ENCODE results near the gene BLOC1S4. TPM values are rescaled to one million over a fixed set of nuclear protein-coding genes. Genes with fewer than 3 reads are reported as not detected.

Gene BLOC1S4
- total RNA-seq, 4 donors from 2014 or later, result 8.5 to 26.6 (median 11.7) TPM

DNA sequence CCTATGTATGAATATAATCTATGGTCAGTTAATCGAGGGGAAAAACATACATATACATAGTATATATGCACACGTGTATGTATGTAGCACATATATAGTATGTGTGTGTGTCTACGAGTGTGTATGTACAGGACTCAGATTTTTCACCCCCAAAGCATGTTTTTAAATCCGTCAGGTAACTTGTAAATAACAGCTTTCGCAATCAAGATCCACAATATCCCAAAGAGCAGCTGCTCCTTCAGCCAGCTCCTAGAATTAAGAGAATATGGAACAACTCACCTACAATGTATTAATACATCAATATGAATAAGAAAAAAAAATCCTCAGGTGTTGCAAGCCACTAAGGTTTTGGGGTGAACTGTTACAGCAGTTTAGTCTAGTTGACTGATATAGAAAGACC, 9.8 kb upstream of the BLOC1S4 start:
- TF ChIP-seq POLR2A (IDR thresholded peaks at IDR 0.05) (no peak), CTCF (IDR thresholded peaks at IDR 0.05) (no peak)
- Histone ChIP-seq H3K4me3 (no peak overlapping the region), H3K9me3 (no peaks in the 10 kb centered on the region), H3K4me1 (peaks cover 0 to 5% of the 10 kb centered on the region in 2 donors), H3K27me3 (no peaks in the 10 kb centered on the region), H3K27ac (no peak overlapping the region), H3K36me3 (no peaks in the 10 kb centered on the region)
- intact Hi-C loops (cut with DNase I; ENCODE audit: low total_unique reads), result loop anchor here (5.0 kb wide), 1 partner anchor 281 kb away; no protein-coding TSS in a partner anchor
- DNase-seq, result no peak

- TF ChIP-seq POLR2A (IDR thresholded peaks at IDR 0.05), result peak in 1 of 2 donors; percentile 33
- peak in 2 of 4 experiments; percentile 12 to 26 for TF ChIP-seq CTCF (IDR thresholded peaks at IDR 0.05)
- peak; percentile 97 for DNase-seq
- intact Hi-C loops (cut with DNase I; ENCODE audit: low total_unique reads), result loop anchor here (5.0 kb wide), 1 partner anchor 278 kb away; no protein-coding TSS in a partner anchor
- Histone ChIP-seq H3K27ac (peak within 1 kb of the TSS; percentile 87 to 89), H3K27me3 (no peaks in the 10 kb centered on the region), H3K4me1 (peaks cover 0 to 5% of the 10 kb centered on the region in 2 donors), H3K4me3 (peak within 1 kb of the TSS; percentile 69 to 75), H3K36me3 (no peaks in the 10 kb centered on the region), H3K9me3 (no peaks in the 10 kb centered on the region)
Measured at GRCh38 chr4:6709230-6710114, 6.5 kb upstream of the BLOC1S4 start, which contains the start of gene MRFAP1L1. TSS of gene MRFAP1L1 (minus strand) at chr4:6709865. CDS start at chr4:6709629, 236 bp downstream.

GRCh38 chr4:6710282-6710681, 5.7 kb upstream of the BLOC1S4 start:
- H3K27ac ChIP-seq, result peak overlapping the region; percentile 87 to 89
- intact Hi-C loops (cut with DNase I; ENCODE audit: low total_unique reads), result no loop called here
- H3K4me3 ChIP-seq, result peak overlapping the region; percentile 69 to 75
- no peak for DNase-seq
- no peaks in the 10 kb centered on the region for H3K27me3 ChIP-seq
- TF ChIP-seq CTCF (IDR thresholded peaks at IDR 0.05), result no peak
- H3K4me1 ChIP-seq, result peaks cover 0 to 5% of the 10 kb centered on the region in 2 donors
- no peaks in the 10 kb centered on the region for H3K9me3 ChIP-seq
- H3K36me3 ChIP-seq, result no peaks in the 10 kb centered on the region

GRCh38 chr4:6710996-6711395, 5.0 kb upstream of the BLOC1S4 start:
- Histone ChIP-seq H3K4me3 (no peak overlapping the region), H3K4me1 (peaks cover 0 to 5% of the 10 kb centered on the region in 2 donors), H3K27me3 (no peaks in the 10 kb centered on the region), H3K36me3 (no peaks in the 10 kb centered on the region), H3K9me3 (no peaks in the 10 kb centered on the region), H3K27ac (no peak overlapping the region)
- TF ChIP-seq CTCF (IDR thresholded peaks at IDR 0.05) (no peak), POLR2A (IDR thresholded peaks at IDR 0.05) (no peak)
- intact Hi-C loops (cut with DNase I; ENCODE audit: low total_unique reads), result no loop called here
- DNase-seq, result no peak

GRCh38 chr4:6714954-6715353, 1.0 kb upstream of the BLOC1S4 start:
- intact Hi-C loops (cut with DNase I; ENCODE audit: low total_unique reads), result no loop called here
- Histone ChIP-seq H3K9me3 (no peaks in the 10 kb centered on the region), H3K4me3 (no peak overlapping the region), H3K27ac (no peak overlapping the region), H3K27me3 (no peaks in the 10 kb centered on the region), H3K4me1 (peaks cover 0 to 5% of the 10 kb centered on the region in 2 donors), H3K36me3 (no peaks in the 10 kb centered on the region)
- DNase-seq, result no peak
- TF ChIP-seq CTCF (IDR thresholded peaks at IDR 0.05) (no peak), POLR2A (IDR thresholded peaks at IDR 0.05) (no peak)

Data from uterus (tissue), 4 donors.